Upper lobe of right lung (tissue), 1 donor: ENCODE results near the gene MX2. TPM values are rescaled to one million over a fixed set of nuclear protein-coding genes. Genes with fewer than 3 reads are reported as not detected.

ENCODE experiments used
- ATAC-seq: fragments of 200-7000 bp; cut with Tn5 transposase; one replicate; pipeline ENCODE4 v1.9.1; 2020; ENCODE audit warnings: mild to moderate bottlenecking, moderate library complexity
- DNase-seq: peaks from one replicate; pipeline ENCODE4 v3.0.0-alpha.2; 2020
- H3K27ac ChIP-seq: fragments of 200-600 bp; one replicate; pipeline ENCODE4 v1.8.0; 2022
- H3K27me3 ChIP-seq: fragments of 200-600 bp; one replicate; pipeline ENCODE4 v1.8.0; 2022; ENCODE audit warnings: mild to moderate bottlenecking
- H3K36me3 ChIP-seq: fragments of 200-600 bp; one replicate; pipeline ENCODE4 v1.8.0; 2022
- H3K4me1 ChIP-seq: fragments of 200-600 bp; one replicate; pipeline ENCODE4 v1.8.0; 2022
- H3K4me3 ChIP-seq: fragments of 200-600 bp; one replicate; pipeline ENCODE4 v1.8.0; 2022; ENCODE audit warnings: mild to moderate bottlenecking
- H3K9me3 ChIP-seq: fragments of 200-600 bp; one replicate; pipeline ENCODE4 v1.8.0; 2022
- intact Hi-C: fragments of 100-400 bp; cut with DNase I; formaldehyde crosslinking; loops from one replicate; pipeline ENCODE4 v1.11.0; 2022
- total RNA-seq: library from RNA; stranded (reverse); fragmentation: NEBNext Ultra II Directional; extraction: Animal tissue kit (Norgen Biotek cat#: 25700); gene quantifications from one replicate; pipeline ENCODE4 v1.2.1, GENCODE V29; 2021
- TF ChIP-seq, protein P1 (sequence below): fragments of 200-600 bp; IDR thresholded peaks from one replicate; pipeline ENCODE4 v1.8.0; 2022; ENCODE audit warnings: antibody characterized with exemption
- donor health status: DM: no; HTN: yes; CAD: no; lungs with severe emphysema.

The MX2 gene
- total RNA-seq, 1 donor from 2014 or later: 23.0 TPM

GRCh38 chr21:41449613-41450012, 87.8 kb downstream of the MX2 start:
- intact Hi-C loops: loop anchor here (5.0 kb wide), 1 partner anchor 167 kb away; no protein-coding TSS in a partner anchor
- ATAC-seq: no peak
- Histone ChIP-seq H3K27ac (no peak overlapping the region), H3K27me3 (no peaks in the 10 kb centered on the region), H3K36me3 (peaks cover 83% of the 10 kb centered on the region), H3K4me1 (no peaks in the 10 kb centered on the region), H3K4me3 (no peak overlapping the region), H3K9me3 (no peaks in the 10 kb centered on the region)
- TF ChIP-seq, protein P1, sequence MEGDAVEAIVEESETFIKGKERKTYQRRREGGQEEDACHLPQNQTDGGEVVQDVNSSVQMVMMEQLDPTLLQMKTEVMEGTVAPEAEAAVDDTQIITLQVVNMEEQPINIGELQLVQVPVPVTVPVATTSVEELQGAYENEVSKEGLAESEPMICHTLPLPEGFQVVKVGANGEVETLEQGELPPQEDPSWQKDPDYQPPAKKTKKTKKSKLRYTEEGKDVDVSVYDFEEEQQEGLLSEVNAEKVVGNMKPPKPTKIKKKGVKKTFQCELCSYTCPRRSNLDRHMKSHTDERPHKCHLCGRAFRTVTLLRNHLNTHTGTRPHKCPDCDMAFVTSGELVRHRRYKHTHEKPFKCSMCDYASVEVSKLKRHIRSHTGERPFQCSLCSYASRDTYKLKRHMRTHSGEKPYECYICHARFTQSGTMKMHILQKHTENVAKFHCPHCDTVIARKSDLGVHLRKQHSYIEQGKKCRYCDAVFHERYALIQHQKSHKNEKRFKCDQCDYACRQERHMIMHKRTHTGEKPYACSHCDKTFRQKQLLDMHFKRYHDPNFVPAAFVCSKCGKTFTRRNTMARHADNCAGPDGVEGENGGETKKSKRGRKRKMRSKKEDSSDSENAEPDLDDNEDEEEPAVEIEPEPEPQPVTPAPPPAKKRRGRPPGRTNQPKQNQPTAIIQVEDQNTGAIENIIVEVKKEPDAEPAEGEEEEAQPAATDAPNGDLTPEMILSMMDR: no peak
- no peak for DNase-seq

DNA sequence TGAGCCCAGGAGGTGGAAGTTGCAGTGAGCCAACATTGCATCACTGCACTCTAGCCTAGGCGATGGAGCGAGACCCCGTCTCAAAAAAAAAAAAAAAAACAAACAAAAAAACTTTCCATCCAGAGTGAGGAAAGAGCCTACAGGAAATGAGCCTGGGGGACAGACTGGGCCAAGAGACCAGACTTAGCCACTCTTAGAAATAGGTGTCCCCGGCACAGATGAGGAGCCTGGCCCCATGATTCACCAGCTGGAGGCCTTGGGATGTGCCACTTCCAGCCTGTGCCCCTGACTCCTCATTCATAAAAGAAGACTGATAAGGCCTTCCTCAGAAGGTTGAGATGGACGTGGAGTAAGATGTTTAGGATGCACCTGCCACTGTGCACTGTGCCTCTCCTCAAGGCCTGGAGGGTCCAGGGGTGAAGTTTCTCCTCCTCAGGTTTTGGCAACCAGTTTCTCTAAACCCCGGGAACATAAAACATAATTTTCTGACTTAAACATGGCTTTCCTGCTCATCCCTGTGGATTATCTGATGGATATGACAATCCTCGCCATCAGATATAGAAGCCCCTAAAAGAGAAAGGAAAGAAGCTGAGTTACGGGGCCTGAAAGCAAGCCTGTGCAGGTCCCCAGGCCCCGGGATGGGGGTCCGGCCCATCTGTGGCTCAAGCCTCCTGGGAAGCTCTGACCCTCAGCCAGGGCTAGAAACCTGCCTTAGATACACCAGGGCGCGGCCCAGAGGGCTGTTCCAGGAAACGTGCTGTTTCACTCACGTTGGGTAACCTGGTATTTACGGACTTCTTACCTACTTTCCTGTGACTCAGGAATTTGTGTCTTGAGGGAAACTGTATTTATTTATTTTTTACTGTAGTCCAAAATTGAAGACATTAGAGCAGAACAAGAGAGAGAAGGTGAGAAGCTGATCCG, 90.2 kb downstream of the MX2 start:
- ATAC-seq (peak; percentile 33), DNase-seq (no peak)
- Histone ChIP-seq H3K9me3 (no peaks in the 10 kb centered on the region), H3K27me3 (no peaks in the 10 kb centered on the region), H3K27ac (no peak overlapping the region), H3K4me3 (no peak overlapping the region), H3K4me1 (no peaks in the 10 kb centered on the region), H3K36me3 (peaks cover 68% of the 10 kb centered on the region)
- intact Hi-C loops: loop anchor here (5.0 kb wide), 1 partner anchor 170 kb away; no protein-coding TSS in a partner anchor
- TF ChIP-seq, protein P1: no peak

DNA sequence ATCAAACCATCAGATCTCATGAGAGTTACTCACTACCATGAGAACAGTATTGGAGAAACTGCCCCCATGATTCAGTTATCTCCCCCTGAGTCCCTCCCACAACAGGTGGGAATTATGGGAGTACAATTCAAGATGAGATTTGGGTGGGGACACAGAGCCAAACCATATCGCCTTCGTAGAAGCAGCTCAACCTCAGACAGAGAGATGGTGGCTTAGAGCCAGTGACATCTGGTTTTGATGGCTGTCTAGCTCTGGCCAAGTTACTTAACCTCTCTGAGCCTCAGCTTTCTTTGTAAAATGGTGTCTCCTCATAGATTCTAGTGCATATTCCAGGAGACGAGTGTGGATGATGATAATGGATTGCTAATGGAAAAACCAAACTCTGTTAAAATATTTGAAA, 91.4 kb downstream of the MX2 start:
- DNase-seq (no peak), ATAC-seq (no peak)
- no peaks in the 10 kb centered on the region for H3K27me3 ChIP-seq
- intact Hi-C loops: loop anchor here (5.0 kb wide), 1 partner anchor 171 kb away; no protein-coding TSS in a partner anchor
- no peak overlapping the region for H3K4me3 ChIP-seq
- peaks cover 68% of the 10 kb centered on the region for H3K36me3 ChIP-seq
- H3K27ac ChIP-seq: no peak overlapping the region
- TF ChIP-seq, protein P1: no peak
- H3K4me1 ChIP-seq: no peaks in the 10 kb centered on the region
- no peaks in the 10 kb centered on the region for H3K9me3 ChIP-seq

DNA sequence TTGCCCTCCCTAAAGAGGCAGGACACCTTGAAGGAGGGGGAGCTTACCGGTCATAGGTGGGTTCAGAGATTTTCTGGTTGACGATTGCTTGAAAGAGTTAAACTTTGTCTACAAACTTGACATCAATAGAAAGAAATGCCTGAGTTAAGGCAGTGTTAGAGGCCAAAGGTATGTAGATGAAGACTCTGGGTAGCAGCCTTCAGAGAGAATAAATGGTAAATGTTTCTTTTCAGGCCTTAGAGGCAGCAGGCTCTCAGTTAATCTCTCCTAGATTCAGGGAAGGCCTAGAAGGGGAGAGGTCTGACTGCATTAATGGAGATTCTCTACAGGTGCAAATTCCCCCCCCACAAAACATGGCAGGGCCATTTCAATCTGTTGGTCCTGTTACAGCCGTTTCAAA, 91.9 kb downstream of the MX2 start:
- no peak for ATAC-seq
- DNase-seq: no peak
- no peaks in the 10 kb centered on the region for H3K27me3 ChIP-seq
- no peaks in the 10 kb centered on the region for H3K9me3 ChIP-seq
- no peak overlapping the region for H3K27ac ChIP-seq
- no peaks in the 10 kb centered on the region for H3K4me1 ChIP-seq
- no peak overlapping the region for H3K4me3 ChIP-seq
- intact Hi-C loops: loop anchor here (5.0 kb wide), 1 partner anchor 171 kb away; no protein-coding TSS in a partner anchor
- peaks cover 69% of the 10 kb centered on the region for H3K36me3 ChIP-seq
- TF ChIP-seq, protein P1: no peak

- H3K4me1 ChIP-seq: no peaks in the 10 kb centered on the region
- TF ChIP-seq, protein P1: no peak
- H3K36me3 ChIP-seq: peaks cover 50% of the 10 kb centered on the region
- H3K27me3 ChIP-seq: no peaks in the 10 kb centered on the region
- no peak overlapping the region for H3K27ac ChIP-seq
- DNase-seq: no peak
- H3K4me3 ChIP-seq: no peak overlapping the region
- no peaks in the 10 kb centered on the region for H3K9me3 ChIP-seq
- ATAC-seq: no peak
- intact Hi-C loops: no loop called here
These were observed 96.3 kb downstream of the MX2 start for GRCh38 chr21:41458121-41458520.
